ENCODE results near the gene CDC27.

CDC27 gene

GRCh38 chr17:47235923-47236322 lies 46.8 kb upstream of the CDC27 start:
- H3K9me3 ChIP-seq (ENCODE audit: insufficient read depth, low read depth, low read length), result peaks cover 4% of the 10 kb centered on the region; the same call in 1 of the 2 replicates
- H3K27me3 ChIP-seq (ENCODE audit: insufficient read depth, low read length, poor library complexity, severe bottlenecking), result no peaks in the 10 kb centered on the region
- no peak overlapping the region for H2AFZ ChIP-seq (ENCODE audit: low read length)
- TF ChIP-seq, protein P1, sequence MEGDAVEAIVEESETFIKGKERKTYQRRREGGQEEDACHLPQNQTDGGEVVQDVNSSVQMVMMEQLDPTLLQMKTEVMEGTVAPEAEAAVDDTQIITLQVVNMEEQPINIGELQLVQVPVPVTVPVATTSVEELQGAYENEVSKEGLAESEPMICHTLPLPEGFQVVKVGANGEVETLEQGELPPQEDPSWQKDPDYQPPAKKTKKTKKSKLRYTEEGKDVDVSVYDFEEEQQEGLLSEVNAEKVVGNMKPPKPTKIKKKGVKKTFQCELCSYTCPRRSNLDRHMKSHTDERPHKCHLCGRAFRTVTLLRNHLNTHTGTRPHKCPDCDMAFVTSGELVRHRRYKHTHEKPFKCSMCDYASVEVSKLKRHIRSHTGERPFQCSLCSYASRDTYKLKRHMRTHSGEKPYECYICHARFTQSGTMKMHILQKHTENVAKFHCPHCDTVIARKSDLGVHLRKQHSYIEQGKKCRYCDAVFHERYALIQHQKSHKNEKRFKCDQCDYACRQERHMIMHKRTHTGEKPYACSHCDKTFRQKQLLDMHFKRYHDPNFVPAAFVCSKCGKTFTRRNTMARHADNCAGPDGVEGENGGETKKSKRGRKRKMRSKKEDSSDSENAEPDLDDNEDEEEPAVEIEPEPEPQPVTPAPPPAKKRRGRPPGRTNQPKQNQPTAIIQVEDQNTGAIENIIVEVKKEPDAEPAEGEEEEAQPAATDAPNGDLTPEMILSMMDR (conservative IDR thresholded peaks at IDR 0.05; ENCODE audit: low read length), result no peak
- TF ChIP-seq EZH2phosphoT487 (IDR thresholded peaks at IDR 0.05; ENCODE audit: borderline replicate concordance), result no peak
- no peaks in the 10 kb centered on the region for H3K36me3 ChIP-seq (ENCODE audit: insufficient read depth, low read length)
- no peak overlapping the region for H3K4me2 ChIP-seq (ENCODE audit: low read depth, low read length, poor library complexity, severe bottlenecking)
- no peak overlapping the region for H3K4me3 ChIP-seq (ENCODE audit: low read length, poor library complexity, severe bottlenecking)
- H3F3A ChIP-seq (ENCODE audit: low read depth), result no peaks in the 10 kb centered on the region
- H3K79me2 ChIP-seq (ENCODE audit: insufficient read depth, low read length), result no peaks in the 10 kb centered on the region
- H3K9ac ChIP-seq (ENCODE audit: low read depth, low read length, poor library complexity, severe bottlenecking), result no peak overlapping the region
- H4K20me1 ChIP-seq (ENCODE audit: insufficient read depth, low read length, poor library complexity, severe bottlenecking), result no peaks in the 10 kb centered on the region
- no peaks in the 10 kb centered on the region for H3K9me2 ChIP-seq (replicated peaks; ENCODE audit: low read depth, low read length)
- H3K4me1 ChIP-seq (ENCODE audit: insufficient read depth, low read length, poor library complexity, severe bottlenecking), result peaks cover 20% of the 10 kb centered on the region

- peaks cover 4% of the 10 kb centered on the region; the same call in 1 of the 2 replicates for H3K9me3 ChIP-seq (ENCODE audit: insufficient read depth, low read depth, low read length)
- no peak overlapping the region for H2AFZ ChIP-seq (ENCODE audit: low read length)
- peaks cover 20% of the 10 kb centered on the region for H3K4me1 ChIP-seq (ENCODE audit: insufficient read depth, low read length, poor library complexity, severe bottlenecking)
- no peak overlapping the region for H3K4me2 ChIP-seq (ENCODE audit: low read depth, low read length, poor library complexity, severe bottlenecking)
- no peaks in the 10 kb centered on the region for H4K20me1 ChIP-seq (ENCODE audit: insufficient read depth, low read length, poor library complexity, severe bottlenecking)
- H3K4me3 ChIP-seq (ENCODE audit: low read length, poor library complexity, severe bottlenecking), result no peak overlapping the region
- no peaks in the 10 kb centered on the region for H3F3A ChIP-seq (ENCODE audit: low read depth)
- H3K27me3 ChIP-seq (ENCODE audit: insufficient read depth, low read length, poor library complexity, severe bottlenecking), result no peaks in the 10 kb centered on the region
- no peaks in the 10 kb centered on the region for H3K36me3 ChIP-seq (ENCODE audit: insufficient read depth, low read length)
- TF ChIP-seq EZH2phosphoT487 (IDR thresholded peaks at IDR 0.05; ENCODE audit: borderline replicate concordance), result no peak
- TF ChIP-seq, protein P1 (conservative IDR thresholded peaks at IDR 0.05; ENCODE audit: low read length), result no peak
- no peaks in the 10 kb centered on the region for H3K9me2 ChIP-seq (replicated peaks; ENCODE audit: low read depth, low read length)
- no peaks in the 10 kb centered on the region for H3K79me2 ChIP-seq (ENCODE audit: insufficient read depth, low read length)
- H3K9ac ChIP-seq (ENCODE audit: low read depth, low read length, poor library complexity, severe bottlenecking), result no peak overlapping the region
Measured at GRCh38 chr17:47235506-47235905, 46.4 kb upstream of the CDC27 start.

DNA sequence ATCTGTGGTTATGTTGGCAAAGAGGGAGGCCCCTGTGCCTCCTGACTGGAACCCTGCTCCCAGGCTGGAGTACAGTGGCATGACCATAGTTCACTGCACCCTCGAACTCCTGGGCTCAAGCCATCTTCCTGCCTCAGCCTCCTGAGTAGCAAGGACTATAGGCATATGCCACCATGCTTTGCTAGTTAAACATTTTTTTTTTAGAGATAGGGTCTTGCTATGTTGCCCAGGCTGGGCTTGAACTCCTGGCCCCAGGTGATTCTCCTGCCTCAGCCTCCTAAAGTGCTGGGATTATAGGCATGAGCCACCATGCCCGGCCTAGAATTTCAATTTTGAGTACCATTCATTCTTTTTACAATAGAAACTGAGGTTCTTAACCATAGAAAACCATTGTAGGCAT lies 43.4 kb upstream of the CDC27 start:
- Histone ChIP-seq H3K4me1 (ENCODE audit: insufficient read depth, low read length, poor library complexity, severe bottlenecking) (peaks cover 15% of the 10 kb centered on the region), H3K36me3 (ENCODE audit: insufficient read depth, low read length) (no peaks in the 10 kb centered on the region), H3K4me2 (ENCODE audit: low read depth, low read length, poor library complexity, severe bottlenecking) (no peak overlapping the region), H3K79me2 (ENCODE audit: insufficient read depth, low read length) (no peaks in the 10 kb centered on the region), H3K9me2 (replicated peaks; ENCODE audit: low read depth, low read length) (no peaks in the 10 kb centered on the region), H3K27me3 (ENCODE audit: insufficient read depth, low read length, poor library complexity, severe bottlenecking) (no peaks in the 10 kb centered on the region), H3K9me3 (ENCODE audit: insufficient read depth, low read depth, low read length) (peaks cover 4% of the 10 kb centered on the region; the same call in 1 of the 2 replicates), H3K4me3 (ENCODE audit: low read length, poor library complexity, severe bottlenecking) (no peak overlapping the region), H3K9ac (ENCODE audit: low read depth, low read length, poor library complexity, severe bottlenecking) (no peak overlapping the region), H3F3A (ENCODE audit: low read depth) (no peaks in the 10 kb centered on the region), H2AFZ (ENCODE audit: low read length) (no peak overlapping the region), H4K20me1 (ENCODE audit: insufficient read depth, low read length, poor library complexity, severe bottlenecking) (no peaks in the 10 kb centered on the region)
- TF ChIP-seq, protein P1 (conservative IDR thresholded peaks at IDR 0.05; ENCODE audit: low read length), result no peak

All from Loucy (cell line).